PC-3 (cell line): Measurements from ENCODE around the gene SSR2. TPM values are rescaled to one million over a fixed set of nuclear protein-coding genes. Genes with fewer than 3 reads are reported as not detected.

Source experiments
- ATAC-seq: fragments of 200-7000 bp; cut with Tn5 transposase; 2 replicates; pipeline ENCODE4 v1.9.1; 2020; ENCODE audit warnings: mild to moderate bottlenecking, moderate library complexity
- BruUV-seq: library from RNA; stranded (reverse); fragments of 400-500 nt; replicated peaks from 2 replicates; lab custom pipeline; 2021; lab: Mats Ljungman, UMichigan
- CTCF ChIA-PET: fragments of 300-600 bp; sonication (Branson Sonifier 250); formaldehyde crosslinking; loops from one replicate; lab custom pipeline; 2022; ENCODE audit warnings: antibody characterized with exemption; lab: Charles Lee
- POLR2A ChIA-PET: fragments of 300-600 bp; sonication (Branson Sonifier 250); formaldehyde crosslinking; loops from one replicate; lab custom pipeline; 2022; ENCODE audit warnings: antibody characterized with exemption; ENCODE audit not compliant: unreplicated experiment; lab: Charles Lee
- DNase-seq: peaks from one replicate; pipeline ENCODE4 v3.0.0-alpha.2; 2015
- H2AFZ ChIP-seq: fragments of 300-600 bp; sonication (generic); 2 replicates; pipeline ENCODE4 v1.6.0; 2016; ENCODE audit warnings: antibody characterized with exemption, low read length
- H3F3A ChIP-seq: fragments of 300-600 bp; sonication (generic); one replicate; pipeline ENCODE4 v1.6.0; 2017; ENCODE audit warnings: antibody characterized with exemption, low read length, control low read depth, mild to moderate bottlenecking; ENCODE audit not compliant: unreplicated experiment
- H3K27ac ChIP-seq: fragments of 300-600 bp; sonication (generic); 2 replicates; pipeline ENCODE4 v1.5.1; 2016; ENCODE audit warnings: mild to moderate bottlenecking, low read length
- H3K27me3 ChIP-seq: fragments of 300-600 bp; sonication (generic); 2 replicates; pipeline ENCODE4 v1.6.1; 2016; ENCODE audit warnings: low read length, mixed read lengths
- H3K36me3 ChIP-seq: fragments of 300-600 bp; sonication (generic); 2 replicates; pipeline ENCODE4 v1.6.1; 2016; ENCODE audit warnings: low read depth, mixed run types, low read length, mixed read lengths
- H3K4me1 ChIP-seq: fragments of 300-600 bp; sonication (generic); 2 replicates; pipeline ENCODE4 v1.5.1; 2016; ENCODE audit warnings: low read length; ENCODE audit not compliant: insufficient read depth
- H3K4me2 ChIP-seq: fragments of 300-600 bp; sonication (generic); 2 replicates; pipeline ENCODE4 v1.6.0; 2016; ENCODE audit warnings: low read length
- H3K4me3 ChIP-seq: fragments of 300-600 bp; sonication (generic); 2 replicates; pipeline ENCODE4 v1.5.1; 2016; ENCODE audit warnings: mild to moderate bottlenecking, low read length, mixed read lengths
- H3K79me2 ChIP-seq: fragments of 300-600 bp; sonication (generic); 2 replicates; pipeline ENCODE4 v1.6.1; 2017; ENCODE audit warnings: low read length, mixed read lengths
- H3K9ac ChIP-seq: fragments of 300-600 bp; sonication (generic); 2 replicates; pipeline ENCODE4 v1.6.0; 2016; ENCODE audit warnings: mild to moderate bottlenecking, low read length
- H3K9me2 ChIP-seq: fragments of 300-600 bp; sonication (generic); replicated peaks from 2 replicates; pipeline ENCODE4 v1.6.1; 2016; ENCODE audit warnings: mixed run types, low read length, mixed read lengths
- H3K9me3 ChIP-seq: fragments of 300-600 bp; sonication (generic); 2 replicates; pipeline ENCODE4 v1.6.1; 2016; ENCODE audit warnings: low read length, mixed read lengths
- H4K20me1 ChIP-seq: fragments of 300-600 bp; sonication (generic); 2 replicates; pipeline ENCODE4 v1.6.1; 2016; ENCODE audit warnings: low read length, mixed read lengths
- EZH2 ChIP-seq: fragments of 300-600 bp; sonication (generic); IDR thresholded peaks from one replicate; pipeline ENCODE4 v1.6.1; 2017; ENCODE audit warnings: antibody characterized with exemption, mild to moderate bottlenecking, low read length; ENCODE audit not compliant: unreplicated experiment
- EZH2phosphoT487 ChIP-seq: fragments of 300-600 bp; sonication (generic); IDR thresholded peaks from 2 replicates; pipeline ENCODE4 v1.6.1; 2018; ENCODE audit warnings: mild to moderate bottlenecking, antibody characterized with exemption, low read length, borderline replicate concordance
- intact Hi-C: fragments of 100-400 bp; cut with micrococcal nuclease; formaldehyde crosslinking; loops from 2 replicates; pipeline ENCODE4 v1.9.0; 2023
- total RNA-seq: library from RNA; depleted of rRNA; stranded (reverse); fragments of >200 nt; gene quantifications from 2 replicates; pipeline ENCODE4 v1.2.3, GENCODE V29; 2014
- TF ChIP-seq, protein P1 (sequence below): fragments of 300-600 bp; sonication (generic); conservative IDR thresholded peaks from 2 replicates; pipeline ENCODE4 v1.5.1; 2017; ENCODE audit warnings: antibody characterized with exemption, low read depth, mild to moderate bottlenecking, low read length

SSR2 gene
- total RNA-seq, 1 experiment from 2014 or later = 293 TPM

DNA sequence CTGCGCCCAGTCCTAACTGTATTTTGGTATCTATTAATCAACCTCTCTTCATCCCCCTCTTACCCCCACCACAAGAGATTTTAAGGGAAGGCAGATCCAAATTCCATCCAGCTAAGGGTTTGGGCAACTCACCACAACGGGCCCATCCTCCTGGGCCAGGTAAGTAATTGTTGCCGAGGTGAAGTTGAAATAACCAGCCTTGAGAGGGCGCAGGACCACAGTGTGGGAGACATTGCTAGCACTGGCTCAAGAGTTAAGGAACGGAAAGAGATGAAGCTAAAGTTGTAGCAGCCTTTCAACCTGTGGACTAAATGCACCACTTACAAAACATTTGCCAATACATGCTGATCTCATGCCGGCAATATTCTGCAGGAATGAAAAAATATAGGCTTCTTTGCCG, 5.9 kb downstream of the SSR2 start:
- peaks cover 28% of the 10 kb centered on the region for H3K79me2 ChIP-seq
- no peak for DNase-seq

DNA sequence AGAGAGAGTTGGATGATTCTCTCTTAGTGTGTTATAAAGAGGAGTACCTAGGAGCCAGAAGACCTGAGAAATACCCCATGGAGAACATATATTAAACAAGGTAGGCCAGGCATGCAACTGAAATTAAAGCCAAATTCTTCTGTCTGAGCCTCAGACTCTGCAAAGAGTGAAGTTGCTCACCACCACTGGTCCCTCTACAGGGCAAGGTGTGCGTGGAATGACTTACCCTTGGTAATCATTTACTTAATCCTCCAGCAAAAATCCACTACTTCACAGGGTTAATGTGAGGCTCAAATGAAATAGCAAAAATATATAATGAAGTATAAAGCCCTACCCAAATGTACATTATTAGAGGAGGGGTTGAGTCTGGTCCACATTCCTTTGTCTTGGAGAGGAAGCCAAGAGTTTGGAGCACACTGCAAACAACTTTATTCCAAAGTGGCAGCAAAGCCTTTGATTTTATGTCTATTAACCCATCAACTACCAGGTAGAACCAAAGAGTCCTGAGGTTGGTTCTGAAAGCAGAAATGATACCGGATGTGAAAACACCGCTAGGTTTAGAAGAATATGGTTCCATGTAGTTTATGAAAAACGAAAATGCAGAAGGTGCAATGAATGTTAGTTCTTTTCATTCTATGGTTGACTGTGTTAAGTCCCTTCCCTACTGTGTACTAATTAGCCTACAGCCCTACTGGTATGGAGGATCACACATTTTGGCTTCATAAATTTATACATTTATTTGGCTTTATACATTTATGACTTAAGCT, 8.5 kb downstream of the SSR2 start:
- intact Hi-C loops = no loop called here
- ATAC-seq (no peak), DNase-seq (no peak)
- no peak for TF ChIP-seq EZH2phosphoT487
- no peak for TF ChIP-seq EZH2
- TF ChIP-seq, protein P1, sequence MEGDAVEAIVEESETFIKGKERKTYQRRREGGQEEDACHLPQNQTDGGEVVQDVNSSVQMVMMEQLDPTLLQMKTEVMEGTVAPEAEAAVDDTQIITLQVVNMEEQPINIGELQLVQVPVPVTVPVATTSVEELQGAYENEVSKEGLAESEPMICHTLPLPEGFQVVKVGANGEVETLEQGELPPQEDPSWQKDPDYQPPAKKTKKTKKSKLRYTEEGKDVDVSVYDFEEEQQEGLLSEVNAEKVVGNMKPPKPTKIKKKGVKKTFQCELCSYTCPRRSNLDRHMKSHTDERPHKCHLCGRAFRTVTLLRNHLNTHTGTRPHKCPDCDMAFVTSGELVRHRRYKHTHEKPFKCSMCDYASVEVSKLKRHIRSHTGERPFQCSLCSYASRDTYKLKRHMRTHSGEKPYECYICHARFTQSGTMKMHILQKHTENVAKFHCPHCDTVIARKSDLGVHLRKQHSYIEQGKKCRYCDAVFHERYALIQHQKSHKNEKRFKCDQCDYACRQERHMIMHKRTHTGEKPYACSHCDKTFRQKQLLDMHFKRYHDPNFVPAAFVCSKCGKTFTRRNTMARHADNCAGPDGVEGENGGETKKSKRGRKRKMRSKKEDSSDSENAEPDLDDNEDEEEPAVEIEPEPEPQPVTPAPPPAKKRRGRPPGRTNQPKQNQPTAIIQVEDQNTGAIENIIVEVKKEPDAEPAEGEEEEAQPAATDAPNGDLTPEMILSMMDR = no peak
- Histone ChIP-seq H3K4me3 (no peak overlapping the region), H3K36me3 (peaks cover 62% of the 10 kb centered on the region), H2AFZ (no peak overlapping the region), H3K4me1 (peaks cover under 1% of the 10 kb centered on the region; the same call in 1 of the 2 replicates), H3K27me3 (no peaks in the 10 kb centered on the region), H3K4me2 (no peak overlapping the region), H3F3A (peaks cover 4% of the 10 kb centered on the region), H3K9me2 (no peaks in the 10 kb centered on the region), H4K20me1 (0 out of 2 replicates have a peak, but pooled peaks cover 4% of the 10 kb centered on the region), H3K27ac (no peak overlapping the region), H3K9ac (no peak overlapping the region), H3K79me2 (0 out of 2 replicates have a peak, but pooled peaks cover 7% of the 10 kb centered on the region), H3K9me3 (no peaks in the 10 kb centered on the region)
- BruUV-seq = no TSS peak
- ChIA-PET POLR2A (no interaction called here), CTCF (no interaction called here)

More for the DNA sequence above, 5.9 kb downstream of the SSR2 start:
- ATAC-seq = no peak
- Histone ChIP-seq H3K9ac (no peak overlapping the region), H3K27ac (no peak overlapping the region), H3K4me3 (no peak overlapping the region), H3K4me1 (peaks cover 4% of the 10 kb centered on the region; the same call in 1 of the 2 replicates), H3K36me3 (peaks cover 62% of the 10 kb centered on the region), H3F3A (no peaks in the 10 kb centered on the region), H3K9me3 (no peaks in the 10 kb centered on the region), H4K20me1 (0 out of 2 replicates have a peak, but pooled peaks cover 3% of the 10 kb centered on the region), H2AFZ (no peak overlapping the region), H3K4me2 (no peak overlapping the region), H3K27me3 (no peaks in the 10 kb centered on the region), H3K9me2 (no peaks in the 10 kb centered on the region)
- POLR2A ChIA-PET = no interaction called here
- CTCF ChIA-PET = no interaction called here
- BruUV-seq = no TSS peak
- intact Hi-C loops = no loop called here
- TF ChIP-seq, protein P1 = peak; percentile 16; the same call in 1 of the 2 replicates
- TF ChIP-seq EZH2phosphoT487 = no peak
- TF ChIP-seq EZH2 = no peak

DNA sequence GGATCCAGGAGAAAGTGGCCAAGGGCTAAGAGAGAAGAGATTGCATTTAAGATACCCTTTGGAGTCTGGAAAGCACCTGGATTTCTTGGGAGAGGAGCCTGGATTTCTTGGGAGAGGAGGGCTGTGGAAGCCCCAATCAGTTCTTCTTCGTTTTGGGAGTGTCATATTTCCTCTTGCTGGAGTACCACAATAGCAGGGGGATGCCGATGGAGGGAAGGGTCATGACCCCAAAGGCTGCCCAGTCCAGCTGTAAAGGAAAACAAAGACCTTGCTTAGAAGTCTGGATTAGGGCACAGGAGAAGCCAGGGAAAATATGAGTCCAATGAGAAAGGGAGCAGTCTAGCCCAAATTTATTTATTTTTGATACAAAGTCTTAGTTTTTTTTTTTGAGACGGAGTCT, 11.3 kb downstream of the SSR2 start:
- Histone ChIP-seq H3K9me3 (no peaks in the 10 kb centered on the region), H3K27me3 (no peaks in the 10 kb centered on the region), H3K4me3 (no peak overlapping the region), H4K20me1 (0 out of 2 replicates have a peak, but pooled peaks cover 4% of the 10 kb centered on the region), H3F3A (peaks cover 10% of the 10 kb centered on the region), H3K27ac (no peak overlapping the region), H3K4me2 (no peak overlapping the region), H3K79me2 (no peaks in the 10 kb centered on the region), H3K9me2 (no peaks in the 10 kb centered on the region), H3K4me1 (peaks cover 7% of the 10 kb centered on the region; the same call in 1 of the 2 replicates), H3K9ac (no peak overlapping the region), H2AFZ (no peak overlapping the region), H3K36me3 (peaks cover 49% of the 10 kb centered on the region)
- TF ChIP-seq, protein P1 = no peak
- no TSS peak for BruUV-seq
- intact Hi-C loops = no loop called here
- ChIA-PET POLR2A (no interaction called here), CTCF (no interaction called here)
- DNase-seq (no peak), ATAC-seq (no peak)
